Heart left ventricle (tissue), 16 donors: ENCODE results near the gene RAB19. TPM values are rescaled to one million over a fixed set of nuclear protein-coding genes. Genes with fewer than 3 reads are reported as not detected.

Experiments used
- ATAC-seq, 4 donors: fragments of 200-7000 bp; cut with Tn5 transposase; one replicate each; pipeline ENCODE4 v1.9.1; 2020 to 2022; ENCODE audit warnings: moderate library complexity in 4 of 4, mild to moderate bottlenecking in 3 of 4, moderate number of reproducible peaks in 1 of 4
- DNase-seq, 5 donors: peaks; one replicate each; pipeline ENCODE4 v3.0.0-alpha.2; 2020
- H3K27ac ChIP-seq, 12 donors: fragments of 200-600 bp; sonication (generic) in 4 of 12; one replicate each; pipeline versions ENCODE4 v1.5.0 to v1.8.0; 2016 to 2022; ENCODE audit warnings: mild to moderate bottlenecking in 2 of 12
- H3K27me3 ChIP-seq, 9 donors: fragments of 200-600 bp; sonication (generic) in 2 of 9; one replicate each; pipeline versions ENCODE4 v1.5.1 to v1.8.0; 2016 to 2022; ENCODE audit warnings: mild to moderate bottlenecking in 3 of 9
- H3K36me3 ChIP-seq, 9 donors: fragments of 200-600 bp; sonication (generic) in 2 of 9; one replicate each; pipeline versions ENCODE4 v1.5.0 to v1.8.0; 2018 to 2022; ENCODE audit warnings: mild to moderate bottlenecking in 2 of 9
- H3K4me1 ChIP-seq, 12 donors: fragments of 200-600 bp; sonication (generic) in 4 of 12; one replicate each; pipeline versions ENCODE4 v1.5.0 to v1.8.0; 2016 to 2022; ENCODE audit warnings: mild to moderate bottlenecking in 3 of 12
- H3K4me3 ChIP-seq, 12 donors: fragments of 200-600 bp; sonication (generic) in 4 of 12; one replicate each; pipeline versions ENCODE4 v1.5.0 to v1.8.0; 2017 to 2022; ENCODE audit warnings: mild to moderate bottlenecking in 9 of 12, moderate library complexity in 4 of 12
- H3K9me3 ChIP-seq, 12 donors: fragments of 200-600 bp; sonication (generic) in 4 of 12; one replicate each; pipeline versions ENCODE4 v1.5.0 to v1.8.0; 2016 to 2022; ENCODE audit warnings: mild to moderate bottlenecking in 1 of 12
- CTCF ChIP-seq, 12 donors: fragments of 200-600 bp; sonication (generic) in 4 of 12; IDR thresholded peaks; one replicate each; pipeline versions ENCODE4 v1.5.0 to v1.8.0; 2018 to 2022; ENCODE audit warnings: antibody characterized with exemption in 12 of 12, mild to moderate bottlenecking in 5 of 12
- POLR2A ChIP-seq, 2 donors: fragments of 450-650 bp; IDR thresholded peaks; one replicate each; pipeline ENCODE4 v1.6.1; 2017; ENCODE audit warnings: antibody characterized with exemption in 2 of 2, mild to moderate bottlenecking in 2 of 2, moderate library complexity in 2 of 2
- WGBS, 4 donors: extraction: QIAGEN DNeasy Blood & Tissue Kit in 2 of 4; methylation state at CpG; one replicate each; pipeline versions ENCODE4 v1.1.5 to v1.1.7; 2013 to 2018; 5-methylcytosine and 5-hydroxymethylcytosine counted together
- intact Hi-C, 10 donors: fragments of 100-400 bp; cut with DNase I; formaldehyde crosslinking; loops; one replicate each; pipeline versions ENCODE4 v1.11.1 to v1.14.2; 2022
- polyA plus RNA-seq, 2 donors: library from polyadenylated mRNA; stranded (reverse); fragments of 200-250 nt; gene quantifications; one replicate each; pipeline ENCODE4 v1.2.3, GENCODE V29; 2013
- total RNA-seq, 9 donors: library from RNA; depleted of rRNA in 2 of 9; stranded (reverse); fragments of >200 nt in 2 of 9; fragmentation: NEBNext Ultra II Directional in 3 of 9; extraction: Animal tissue kit (Norgen Biotek cat#: 25700) in 3 of 9; gene quantifications; one replicate each; pipeline versions ENCODE4 v1.1.0 to v1.2.4, GENCODE V29; 2016 to 2023
- donor health status: ischemic (EF 13 %, LVEDD 7.1; RV severe dilation, severe dysfunction).
- donor health status: healthy with polysubstance abuse.
- donor health status: DM: no; HTN: yes; CAD: no.
- donor health status: DM: no; HTN: no; CAD: no.
- donor health status: ischemic (EF 25% LVEDD 6.9; RV normal size, moderate dysfunction).
- donor health status: ischemic (EF 25% LVEDD 5.7; RV mildly dilated, moderate dysfunction).
- donor health status: healthy.
- donor health status: DM: yes; HTN: yes; CAD: no.
- donor health status: ischemic (EF 35%, LVEDD 5.7; RV mildly dilated, moderate dysfunction).
- donor health status: nonischemic (EF 11% LVEDD 7.7; RV severe dilation, severe dysfunction).
- donor health status: DM: yes; HTN: yes; CAD: no.
- donor health status: PGD.
- donor health status: ischemic (EF 29% LVEDD 5.4; RV normal size, mild dysfunction).
- donor health status: nonischemic (EF 23%, LVEDD 6.1; RV moderate dilation, normal function).

RAB19 gene
- total and polyA plus RNA-seq, 11 donors, result not detected

GRCh38 chr7:140454657-140455015 lies 50.8 kb downstream of the RAB19 start:
- Histone ChIP-seq H3K36me3 (peaks cover 0 to 80% (median 74%) of the 10 kb centered on the region in 9 donors), H3K9me3 (no peaks in the 10 kb centered on the region), H3K4me1 (peaks cover 0 to 13% (median 0%) of the 10 kb centered on the region in 12 donors), H3K27ac (no peak overlapping the region), H3K4me3 (no peak overlapping the region), H3K27me3 (no peaks in the 10 kb centered on the region)
- intact Hi-C loops, result no loop called here
- ATAC-seq (no peak), DNase-seq (no peak)
- TF ChIP-seq POLR2A (IDR thresholded peaks at IDR 0.05), result no peak
- no peak for TF ChIP-seq CTCF (IDR thresholded peaks at IDR 0.05)
- WGBS, 4 donors, result 78 to 84% (median 80%) methylated on average over 8 of the region's 8 CpGs

GRCh38 chr7:140455743-140456142 lies 51.9 kb downstream of the RAB19 start:
- WGBS, 4 donors, result 58 to 91% (median 83%) methylated on average over 4 of the region's 4 CpGs
- intact Hi-C loops, result no loop called here

GRCh38 chr7:140456551-140457051 lies 52.7 kb downstream of the RAB19 start:
- Histone ChIP-seq H3K27ac (no peak overlapping the region), H3K27me3 (no peaks in the 10 kb centered on the region), H3K36me3 (peaks cover 0 to 96% (median 92%) of the 10 kb centered on the region in 9 donors), H3K4me3 (no peak overlapping the region), H3K9me3 (no peaks in the 10 kb centered on the region), H3K4me1 (no peaks in the 10 kb centered on the region)
- ATAC-seq (no peak), DNase-seq (no peak)
- intact Hi-C loops, result no loop called here
- TF ChIP-seq POLR2A (IDR thresholded peaks at IDR 0.05) (no peak), CTCF (IDR thresholded peaks at IDR 0.05) (no peak)
- WGBS, 4 donors, result 94 to 95% (median 95%) methylated on average over 9 of the region's 9 CpGs

More at GRCh38 chr7:140455743-140456142, 51.9 kb downstream of the RAB19 start:
- ATAC-seq (no peak), DNase-seq (no peak)
- Histone ChIP-seq H3K4me1 (peaks cover 0 to 2% (median 0%) of the 10 kb centered on the region in 12 donors), H3K9me3 (no peaks in the 10 kb centered on the region), H3K27ac (no peak overlapping the region), H3K27me3 (no peaks in the 10 kb centered on the region), H3K36me3 (peaks cover 0 to 88% (median 83%) of the 10 kb centered on the region in 9 donors), H3K4me3 (no peak overlapping the region)
- no peak for TF ChIP-seq CTCF (IDR thresholded peaks at IDR 0.05)

GRCh38 chr7:140458201-140458600 lies 54.3 kb downstream of the RAB19 start:
- DNase-seq, result no peak
- Histone ChIP-seq H3K27me3 (no peaks in the 10 kb centered on the region), H3K36me3 (peaks cover 0 to 98% (median 91%) of the 10 kb centered on the region in 9 donors), H3K9me3 (no peaks in the 10 kb centered on the region), H3K27ac (no peak overlapping the region), H3K4me3 (no peak overlapping the region), H3K4me1 (peaks cover 0 to 6% (median 0%) of the 10 kb centered on the region in 12 donors)
- intact Hi-C loops, result no loop called here
- 83 to 89% (median 86%) methylated on average over 3 of the region's 3 CpGs for WGBS, 4 donors
- ATAC-seq, result no peak
- TF ChIP-seq POLR2A (IDR thresholded peaks at IDR 0.05), result no peak
- TF ChIP-seq CTCF (IDR thresholded peaks at IDR 0.05), result no peak
